ENCODE results near the gene FHIT. TPM values are rescaled to one million over a fixed set of nuclear protein-coding genes. Genes with fewer than 3 reads are reported as not detected.

Gene FHIT
- total RNA-seq, 4 donors from 2014 or later = 8.8 to 35.6 (median 12.6) TPM

- H3K4me1 ChIP-seq = no peaks in the 10 kb centered on the region
- H3K4me3 ChIP-seq = no peak overlapping the region
- H3K27ac ChIP-seq = no peak overlapping the region
- H3K36me3 ChIP-seq = no peaks in the 10 kb centered on the region
- no peaks in the 10 kb centered on the region for H3K27me3 ChIP-seq
- no peaks in the 10 kb centered on the region for H3K9me3 ChIP-seq
- 78% methylated on average over 4 of the region's 4 CpGs for WGBS
- no peak for TF ChIP-seq CTCF (IDR thresholded peaks at IDR 0.05)
- no peak for TF ChIP-seq EP300 (IDR thresholded peaks at IDR 0.05)
- TF ChIP-seq POLR2AphosphoS5 (IDR thresholded peaks at IDR 0.05) = no peak
- no peak for TF ChIP-seq POLR2A (IDR thresholded peaks at IDR 0.05)
- no peak for DNase-seq (ENCODE audit: low spot score in 2 of 2)
Observed at GRCh38 chr3:61141227-61141626, 110.0 kb downstream of the FHIT start.

DNA sequence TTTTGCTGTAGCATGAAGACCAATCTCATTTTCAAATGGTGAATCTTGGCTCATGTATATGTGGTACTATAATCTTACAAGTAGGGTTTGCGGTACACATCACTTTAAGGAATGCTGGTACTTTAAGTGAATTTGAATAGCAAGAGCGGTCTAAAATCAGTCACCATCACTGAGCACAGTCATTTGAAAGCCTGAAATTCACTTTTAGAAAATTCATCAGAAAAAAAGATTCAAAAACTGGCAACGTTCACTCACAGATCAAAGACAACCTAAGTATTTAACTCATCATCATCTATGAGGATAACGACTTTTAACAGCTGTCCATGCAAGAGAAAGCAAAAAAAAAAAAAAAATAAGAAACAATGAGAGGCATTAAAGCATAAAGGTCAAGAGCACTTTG is 111.6 kb downstream of the FHIT start:
- no peak for DNase-seq (ENCODE audit: low spot score in 2 of 2)
- no peak overlapping the region for H3K27ac ChIP-seq
- H3K9me3 ChIP-seq = no peaks in the 10 kb centered on the region
- H3K27me3 ChIP-seq = no peaks in the 10 kb centered on the region
- 92% methylated on average over 4 of the region's 4 CpGs for whole genome bisulfite sequencing
- H3K4me3 ChIP-seq = no peak overlapping the region
- TF ChIP-seq CTCF (IDR thresholded peaks at IDR 0.05) (no peak), POLR2AphosphoS5 (IDR thresholded peaks at IDR 0.05) (no peak), EP300 (IDR thresholded peaks at IDR 0.05) (no peak), POLR2A (IDR thresholded peaks at IDR 0.05) (no peak)
- no peaks in the 10 kb centered on the region for H3K36me3 ChIP-seq
- H3K4me1 ChIP-seq = peaks cover 6% of the 10 kb centered on the region

DNA sequence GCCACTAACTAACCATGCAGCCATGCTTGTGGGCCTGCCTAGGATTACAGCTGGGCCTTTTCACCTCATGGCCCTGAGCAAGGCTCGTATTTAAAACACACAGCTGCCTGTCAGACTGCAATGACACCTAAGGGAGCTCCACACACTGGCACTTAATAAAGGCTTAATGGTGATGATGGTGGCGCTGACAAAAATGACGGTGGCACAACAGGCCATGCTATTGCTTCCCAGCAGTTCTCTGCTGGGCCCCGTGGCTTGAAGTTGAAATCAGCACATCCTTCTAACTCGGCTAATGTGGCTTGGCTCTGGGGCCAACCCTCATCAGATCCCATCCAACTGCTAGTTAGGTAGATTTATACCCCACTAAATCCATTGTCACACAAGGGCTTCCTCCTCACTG is 112.9 kb downstream of the FHIT start:
- H3K9me3 ChIP-seq = no peaks in the 10 kb centered on the region
- H3K27me3 ChIP-seq = no peaks in the 10 kb centered on the region
- H3K27ac ChIP-seq = no peak overlapping the region
- TF ChIP-seq POLR2A (IDR thresholded peaks at IDR 0.05) (no peak), EP300 (IDR thresholded peaks at IDR 0.05) (no peak), CTCF (IDR thresholded peaks at IDR 0.05) (no peak), POLR2AphosphoS5 (IDR thresholded peaks at IDR 0.05) (no peak)
- H3K4me3 ChIP-seq = no peak overlapping the region
- no peak for DNase-seq (ENCODE audit: low spot score in 2 of 2)
- no peaks in the 10 kb centered on the region for H3K36me3 ChIP-seq
- peaks cover 6% of the 10 kb centered on the region for H3K4me1 ChIP-seq
- WGBS = 68% methylated on average over 5 of the region's 5 CpGs

- Histone ChIP-seq H3K4me1 (peaks cover 6% of the 10 kb centered on the region), H3K9me3 (no peaks in the 10 kb centered on the region), H3K4me3 (no peak overlapping the region), H3K36me3 (no peaks in the 10 kb centered on the region), H3K27ac (no peak overlapping the region), H3K27me3 (no peaks in the 10 kb centered on the region)
- no peak for DNase-seq (ENCODE audit: low spot score in 2 of 2)
- TF ChIP-seq POLR2AphosphoS5 (IDR thresholded peaks at IDR 0.05) = no peak
- TF ChIP-seq CTCF (IDR thresholded peaks at IDR 0.05) = no peak
- no peak for TF ChIP-seq EP300 (IDR thresholded peaks at IDR 0.05)
- TF ChIP-seq POLR2A (IDR thresholded peaks at IDR 0.05) = no peak
- WGBS = 55% methylated on average over 5 of the region's 5 CpGs
Observed at GRCh38 chr3:61136191-61136590, 115.1 kb downstream of the FHIT start.

GRCh38 chr3:61134532-61134931 is 116.7 kb downstream of the FHIT start:
- H3K4me1 ChIP-seq = peaks cover 6% of the 10 kb centered on the region
- H3K36me3 ChIP-seq = no peaks in the 10 kb centered on the region
- H3K9me3 ChIP-seq = no peaks in the 10 kb centered on the region
- H3K27ac ChIP-seq = no peak overlapping the region
- no peak overlapping the region for H3K4me3 ChIP-seq
- no peak for TF ChIP-seq EP300 (IDR thresholded peaks at IDR 0.05)
- TF ChIP-seq POLR2A (IDR thresholded peaks at IDR 0.05) = no peak
- no peak for TF ChIP-seq POLR2AphosphoS5 (IDR thresholded peaks at IDR 0.05)
- no peak for TF ChIP-seq CTCF (IDR thresholded peaks at IDR 0.05)
- no peak for DNase-seq (ENCODE audit: low spot score in 2 of 2)
- no peaks in the 10 kb centered on the region for H3K27me3 ChIP-seq
- 79% methylated on average over 3 of the region's 3 CpGs for WGBS

All from suprapubic skin (tissue), 4 donors.